GM18520 (cell line): ENCODE measurements around the gene ZRANB1.

Experiments
- ATAC-seq: cut with Tn5 transposase; IDR thresholded peaks from one replicate; pipeline ENCODE4 v1.9.1; 2021; ENCODE audit not compliant: unreplicated experiment

ZRANB1 gene

GRCh38 chr10:124918906-124919305 is 23.0 kb upstream of the ZRANB1 start:
- ATAC-seq: no peak

GRCh38 chr10:124921261-124921660 is 20.7 kb upstream of the ZRANB1 start:
- no peak for ATAC-seq

DNA sequence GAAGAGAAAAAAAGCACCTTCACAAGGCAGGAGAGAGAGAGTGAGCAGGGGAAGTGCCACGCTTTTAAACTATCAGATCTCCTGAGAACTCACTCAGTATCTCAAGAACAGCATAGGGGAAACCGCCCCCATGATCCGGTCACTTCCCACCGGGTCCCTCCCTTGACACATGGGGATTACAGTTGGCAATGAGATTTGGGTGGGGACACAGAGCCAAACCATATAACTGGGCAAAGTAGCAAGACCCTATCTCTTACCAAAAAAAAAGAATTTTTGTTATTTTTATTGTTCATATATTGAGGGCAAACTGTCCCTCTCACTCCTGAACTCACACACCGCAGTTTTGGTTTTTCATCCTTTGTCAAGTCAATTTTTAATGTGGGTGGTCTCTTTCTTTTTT is 18.2 kb upstream of the ZRANB1 start:
- no peak for ATAC-seq

DNA sequence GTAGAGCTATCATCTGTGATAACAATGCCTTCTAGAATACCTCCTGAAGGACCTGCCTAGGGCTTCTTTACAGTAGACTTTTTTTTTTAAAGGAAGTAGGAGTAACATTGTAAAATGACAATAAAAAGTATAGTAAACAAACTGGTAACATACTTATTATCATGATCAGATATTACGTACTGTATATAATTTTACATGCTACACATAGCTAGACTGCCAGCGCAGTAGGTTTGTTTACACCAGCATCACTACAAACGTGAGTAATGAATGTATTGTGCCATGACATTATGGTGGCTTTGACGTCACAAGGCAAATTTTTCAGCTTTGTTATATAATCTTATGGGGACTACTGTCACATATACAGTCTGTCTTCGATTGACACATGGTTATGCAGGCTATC is 15.4 kb upstream of the ZRANB1 start:
- no peak for ATAC-seq

DNA sequence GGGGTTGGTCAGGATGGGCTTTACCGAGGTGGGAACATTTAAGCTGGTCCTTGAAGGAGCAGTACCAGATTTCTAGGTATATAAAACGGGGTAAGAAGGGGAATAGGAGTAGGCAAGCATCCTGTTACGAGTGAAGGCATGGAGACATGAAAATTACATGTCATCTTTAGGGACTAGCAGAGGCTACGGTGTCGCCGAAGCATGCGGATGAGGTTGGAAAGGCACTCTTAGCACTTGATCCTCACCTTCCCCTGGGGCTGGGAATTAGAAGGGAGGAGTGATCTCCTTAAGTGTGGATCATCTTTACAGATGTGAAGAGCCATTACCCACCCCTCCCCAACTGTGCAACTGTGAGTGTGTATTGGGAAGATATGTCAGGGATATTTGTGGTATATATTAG is 13.8 kb upstream of the ZRANB1 start:
- no peak for ATAC-seq

GRCh38 chr10:124928545-124928944 is 13.4 kb upstream of the ZRANB1 start:
- no peak for ATAC-seq

DNA sequence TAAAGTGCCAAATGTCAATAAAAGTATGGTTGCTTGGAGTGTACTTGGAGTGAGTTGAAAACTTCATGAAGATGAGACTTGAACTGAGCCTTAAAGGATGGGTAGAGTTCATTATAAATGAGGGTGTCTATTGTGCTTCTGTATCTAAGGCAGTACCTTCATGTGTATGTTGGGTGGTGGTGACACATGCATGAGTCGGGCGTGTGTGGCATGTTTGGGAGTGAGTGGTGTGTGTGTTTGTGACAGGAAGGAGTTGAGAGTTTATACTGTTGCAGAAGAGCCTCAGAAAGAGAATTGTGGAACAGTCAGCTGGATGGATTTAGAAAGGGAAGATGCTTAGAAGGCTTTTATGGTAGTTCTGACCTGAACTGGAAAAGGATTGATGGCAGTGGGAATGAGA is 6.0 kb upstream of the ZRANB1 start:
- no peak for ATAC-seq

DNA sequence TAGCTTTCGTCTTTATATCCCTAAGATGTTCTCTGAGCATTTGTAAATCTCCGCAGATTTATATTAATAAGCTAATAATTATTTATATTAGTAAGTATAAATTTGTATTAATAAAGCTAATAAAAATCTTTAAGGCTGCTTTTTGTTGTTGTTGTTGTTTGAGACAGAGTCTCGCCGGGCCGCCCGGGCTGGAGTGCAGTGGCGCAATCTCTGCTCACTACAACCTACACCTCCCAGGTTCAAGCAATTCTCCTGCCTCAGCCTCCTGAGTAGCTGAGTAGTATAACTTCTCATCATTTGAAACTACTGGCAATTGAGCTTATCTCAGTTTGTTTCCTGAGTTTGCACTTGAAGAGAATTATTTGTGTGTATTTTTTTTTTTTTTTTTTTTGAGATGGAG is 5.1 kb upstream of the ZRANB1 start:
- no peak for ATAC-seq

GRCh38 chr10:124939290-124939689 is 2.6 kb upstream of the ZRANB1 start:
- no peak for ATAC-seq

- ATAC-seq: no peak
Observed at GRCh38 chr10:124942317-124943169, 620 bp downstream of the ZRANB1 start.

- no peak for ATAC-seq
Observed at GRCh38 chr10:124943301-124944092, 1.6 kb downstream of the ZRANB1 start.

GRCh38 chr10:124944982-124945381 is 3.1 kb downstream of the ZRANB1 start:
- ATAC-seq: no peak

- ATAC-seq: peak; percentile 72
Observed at GRCh38 chr10:124946945-124947344, 5.0 kb downstream of the ZRANB1 start.

DNA sequence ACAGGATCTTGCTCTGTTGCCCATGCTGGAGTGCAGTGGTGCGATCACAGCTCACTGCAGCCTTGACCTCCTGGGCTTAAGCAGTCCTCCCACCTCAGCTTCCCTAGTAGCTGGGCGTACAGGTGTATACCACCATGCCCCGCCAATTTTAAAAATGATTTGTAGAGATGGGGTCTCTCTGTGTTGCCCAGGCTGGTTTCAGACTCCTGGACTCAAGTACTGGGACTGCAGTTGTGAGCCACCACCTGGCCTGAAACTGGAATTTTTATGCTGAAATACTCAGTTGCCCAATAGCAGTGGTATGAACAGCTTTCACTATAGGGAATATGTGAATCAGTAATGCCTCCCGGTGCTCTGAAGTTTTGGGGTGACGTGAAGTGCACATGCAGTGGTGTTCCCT is 7.6 kb downstream of the ZRANB1 start:
- ATAC-seq: no peak

DNA sequence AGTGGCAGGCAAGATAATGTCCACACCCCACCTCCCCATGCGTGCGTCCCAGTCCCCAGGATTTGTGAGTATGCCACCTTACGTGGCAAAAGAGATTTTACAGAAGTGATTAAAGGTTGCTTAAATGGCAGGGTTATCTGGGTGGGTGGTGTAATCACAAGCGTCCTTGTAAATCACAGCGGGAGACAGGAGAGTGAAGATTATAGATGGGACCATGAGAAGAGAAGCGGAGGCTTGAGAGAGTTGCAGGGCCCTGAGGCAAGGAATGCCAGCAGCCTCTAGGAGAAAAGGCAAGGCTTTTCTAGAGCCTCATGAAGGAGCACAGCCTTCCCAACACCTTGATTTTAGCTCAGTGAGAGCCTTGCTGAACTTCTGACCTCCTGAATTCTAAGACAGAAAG is 10.2 kb downstream of the ZRANB1 start:
- ATAC-seq: no peak

DNA sequence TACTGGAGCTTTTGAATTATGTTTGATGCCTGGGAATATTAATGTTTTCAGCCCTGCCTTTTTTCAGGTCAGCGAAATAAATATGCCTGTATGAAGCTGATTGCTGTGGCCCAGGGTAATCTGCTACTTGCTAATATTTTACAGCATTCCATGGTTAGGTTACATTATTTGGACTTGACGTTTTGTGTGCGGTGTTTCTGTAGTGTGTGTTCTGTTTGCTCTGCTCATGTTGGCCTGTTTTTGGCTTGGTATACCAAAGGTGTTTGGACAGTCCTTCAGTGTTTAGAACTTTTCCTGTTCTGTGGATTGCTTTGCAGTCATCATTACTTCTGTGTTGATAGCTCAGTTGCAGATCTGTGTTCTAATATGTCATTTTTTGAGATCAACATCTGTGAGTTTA is 11.5 kb downstream of the ZRANB1 start:
- no peak for ATAC-seq

DNA sequence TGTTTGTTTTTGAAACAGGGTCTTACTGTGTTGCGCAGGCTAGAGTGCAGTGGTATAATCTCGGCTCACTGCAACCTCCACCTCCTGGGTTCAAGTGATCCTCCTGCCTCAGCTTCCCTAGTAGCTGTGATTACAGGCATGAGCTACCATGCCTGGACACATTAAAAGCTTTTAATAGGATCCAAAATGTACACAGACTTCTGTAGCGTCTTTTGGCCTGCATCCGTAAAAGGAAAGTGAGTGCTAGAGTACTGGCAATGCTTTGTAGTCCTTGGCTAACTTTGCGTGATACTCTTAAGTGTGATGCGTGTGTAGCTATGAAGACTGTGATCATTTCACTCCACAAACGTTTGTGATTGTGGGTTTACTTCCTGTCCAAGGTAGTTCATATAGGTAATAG is 13.3 kb downstream of the ZRANB1 start:
- ATAC-seq: no peak

DNA sequence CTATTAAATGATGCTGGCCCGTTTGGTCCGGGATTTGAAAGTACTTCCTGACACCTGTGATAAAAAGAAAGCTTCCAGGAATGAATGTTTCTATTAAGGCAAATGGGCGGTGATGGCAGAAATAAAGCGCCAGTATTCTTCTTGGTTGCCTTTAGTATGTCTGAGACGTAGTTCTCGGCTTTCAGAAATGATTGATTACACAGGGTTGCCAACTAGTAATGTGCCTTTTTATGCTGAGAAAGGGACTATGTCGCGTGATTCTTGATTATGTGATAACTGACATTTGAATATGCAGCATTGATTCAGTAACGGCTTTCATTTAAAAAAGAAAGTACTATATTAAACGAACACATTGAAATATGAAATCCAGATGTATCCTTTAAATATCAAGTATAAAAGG is 13.9 kb downstream of the ZRANB1 start:
- ATAC-seq: no peak

- no peak for ATAC-seq
Observed at GRCh38 chr10:124956764-124957163, 14.8 kb downstream of the ZRANB1 start.

DNA sequence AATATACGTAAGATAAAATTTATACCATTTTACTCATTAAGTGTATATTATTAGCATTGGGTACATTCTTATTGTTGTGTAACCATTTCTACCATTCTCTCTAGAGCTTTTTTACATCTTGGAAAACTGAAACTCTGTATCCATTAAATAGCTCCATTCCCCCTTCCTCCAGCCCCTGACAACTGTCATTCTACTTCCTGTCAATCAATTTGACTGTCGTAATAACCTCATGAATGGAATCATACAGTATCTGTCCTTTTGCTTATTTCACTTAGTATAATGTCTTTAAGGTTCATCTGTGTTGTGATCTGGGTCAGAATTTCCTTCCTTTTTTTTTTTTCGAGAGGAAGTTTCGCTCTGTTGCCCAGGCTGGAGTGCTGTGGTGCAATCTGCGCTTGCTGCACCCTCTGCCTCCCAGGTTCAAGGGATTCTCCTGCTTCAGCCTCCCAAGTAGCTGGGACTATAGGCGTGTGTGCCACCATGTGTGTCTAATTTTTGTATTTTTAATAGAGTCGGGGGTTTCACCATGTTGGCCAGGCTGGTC is 15.6 kb downstream of the ZRANB1 start:
- ATAC-seq: no peak

DNA sequence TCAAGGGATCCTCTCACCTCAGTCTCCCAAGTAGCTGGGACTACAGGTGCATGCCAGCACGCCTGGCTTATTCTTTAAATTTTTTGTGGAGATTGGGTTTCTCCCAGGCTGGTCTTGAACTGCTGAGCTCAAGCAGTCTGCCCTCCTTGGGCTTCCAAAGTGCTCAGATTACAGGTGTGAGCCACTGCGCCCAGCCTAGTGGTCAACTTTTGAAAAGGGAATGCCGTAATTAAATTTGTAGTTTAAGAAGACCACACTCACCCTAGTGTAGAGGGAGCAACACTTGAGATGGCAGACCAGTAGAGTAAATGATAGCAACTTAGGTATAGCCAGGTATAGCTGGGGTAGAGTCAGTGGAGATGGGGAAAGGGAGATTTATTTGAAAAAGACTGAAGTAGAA is 17.6 kb downstream of the ZRANB1 start:
- ATAC-seq: no peak

GRCh38 chr10:124961248-124961570 is 19.3 kb downstream of the ZRANB1 start:
- no peak for ATAC-seq
